GM12864 (cell line): ENCODE data around the gene MYH11.

Experiments used
- DNase-seq: peaks from one replicate; pipeline ENCODE4 v3.0.0-alpha.2; 2011; ENCODE audit warnings: low read depth
- H3K4me3 ChIP-seq: 2 replicates; pipeline ENCODE4 v1.5.1; 2011; ENCODE audit warnings: mild to moderate bottlenecking, low read depth, low read length, control low read depth
- TF ChIP-seq, protein P1 (sequence below): IDR thresholded peaks from 2 replicates; pipeline ENCODE4 v1.5.1; 2011; ENCODE audit warnings: low read depth, mild to moderate bottlenecking, moderate library complexity, low read length, control low read depth, inconsistent platforms; ENCODE audit errors: missing control alignments

MYH11 gene

DNA sequence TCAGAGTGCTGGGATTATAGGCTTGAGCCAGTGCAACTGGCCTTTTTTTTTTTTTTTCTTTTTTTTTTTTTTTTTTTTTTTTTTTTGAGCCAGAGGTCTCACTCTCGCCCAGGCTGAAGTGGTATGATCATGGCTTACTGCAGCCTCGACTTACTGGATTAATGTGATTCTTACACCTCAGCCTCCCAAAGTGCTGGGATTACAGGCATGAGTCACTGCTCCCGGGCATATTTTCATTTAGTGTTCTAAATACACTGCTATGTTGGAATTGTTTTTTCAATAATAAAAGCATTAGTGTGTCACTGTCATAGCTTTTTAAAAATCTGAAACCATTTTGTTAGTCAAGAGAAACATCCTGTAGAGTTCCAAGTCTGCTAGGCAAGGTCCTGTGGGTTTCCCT is 166.5 kb downstream of the MYH11 start:
- no peak overlapping the region for H3K4me3 ChIP-seq
- no peak for DNase-seq
- TF ChIP-seq, protein P1, sequence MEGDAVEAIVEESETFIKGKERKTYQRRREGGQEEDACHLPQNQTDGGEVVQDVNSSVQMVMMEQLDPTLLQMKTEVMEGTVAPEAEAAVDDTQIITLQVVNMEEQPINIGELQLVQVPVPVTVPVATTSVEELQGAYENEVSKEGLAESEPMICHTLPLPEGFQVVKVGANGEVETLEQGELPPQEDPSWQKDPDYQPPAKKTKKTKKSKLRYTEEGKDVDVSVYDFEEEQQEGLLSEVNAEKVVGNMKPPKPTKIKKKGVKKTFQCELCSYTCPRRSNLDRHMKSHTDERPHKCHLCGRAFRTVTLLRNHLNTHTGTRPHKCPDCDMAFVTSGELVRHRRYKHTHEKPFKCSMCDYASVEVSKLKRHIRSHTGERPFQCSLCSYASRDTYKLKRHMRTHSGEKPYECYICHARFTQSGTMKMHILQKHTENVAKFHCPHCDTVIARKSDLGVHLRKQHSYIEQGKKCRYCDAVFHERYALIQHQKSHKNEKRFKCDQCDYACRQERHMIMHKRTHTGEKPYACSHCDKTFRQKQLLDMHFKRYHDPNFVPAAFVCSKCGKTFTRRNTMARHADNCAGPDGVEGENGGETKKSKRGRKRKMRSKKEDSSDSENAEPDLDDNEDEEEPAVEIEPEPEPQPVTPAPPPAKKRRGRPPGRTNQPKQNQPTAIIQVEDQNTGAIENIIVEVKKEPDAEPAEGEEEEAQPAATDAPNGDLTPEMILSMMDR = no peak

DNA sequence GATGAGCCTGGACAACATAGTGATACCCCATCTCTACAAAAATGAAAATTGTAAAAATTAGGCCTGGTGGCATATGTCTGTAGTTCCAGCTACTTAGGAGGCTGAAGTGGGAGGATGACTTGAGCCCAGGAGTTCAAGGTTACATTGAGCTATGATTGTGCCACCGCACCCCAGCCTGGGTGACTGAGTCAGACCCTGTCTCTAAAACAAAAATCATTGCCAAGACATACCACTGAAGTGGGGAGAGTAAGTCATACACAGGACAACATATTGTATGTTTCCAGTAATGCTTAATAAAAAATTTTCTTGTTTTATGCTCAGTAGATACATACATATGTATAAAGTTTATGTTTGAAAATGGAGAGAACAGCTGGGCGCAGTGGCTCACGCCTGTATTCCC is 167.5 kb downstream of the MYH11 start:
- DNase-seq = no peak

DNA sequence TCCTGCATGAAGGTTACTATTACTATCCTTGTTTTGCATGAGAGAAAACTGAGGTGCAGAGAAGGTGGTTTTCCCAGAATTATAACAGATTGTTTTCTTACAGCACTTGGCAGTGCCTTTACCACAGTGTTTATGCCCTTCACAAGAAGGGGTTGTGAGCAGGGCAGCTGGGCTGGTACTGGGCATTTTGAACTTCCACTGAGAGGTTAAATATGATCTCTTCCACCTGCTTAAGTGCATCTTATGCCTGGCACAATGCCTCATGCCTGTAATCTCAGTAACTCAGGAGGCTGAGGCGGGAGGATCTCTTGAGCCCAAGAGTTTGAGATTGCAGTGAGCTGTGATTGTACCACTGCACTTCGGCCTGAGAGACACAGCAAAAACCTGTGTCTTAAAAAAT is 170.5 kb downstream of the MYH11 start:
- no peak for DNase-seq
- TF ChIP-seq, protein P1 = no peak
- no peak overlapping the region for H3K4me3 ChIP-seq

More for the DNA sequence above, 167.5 kb downstream of the MYH11 start:
- H3K4me3 ChIP-seq = no peak overlapping the region
- TF ChIP-seq, protein P1 = no peak

DNA sequence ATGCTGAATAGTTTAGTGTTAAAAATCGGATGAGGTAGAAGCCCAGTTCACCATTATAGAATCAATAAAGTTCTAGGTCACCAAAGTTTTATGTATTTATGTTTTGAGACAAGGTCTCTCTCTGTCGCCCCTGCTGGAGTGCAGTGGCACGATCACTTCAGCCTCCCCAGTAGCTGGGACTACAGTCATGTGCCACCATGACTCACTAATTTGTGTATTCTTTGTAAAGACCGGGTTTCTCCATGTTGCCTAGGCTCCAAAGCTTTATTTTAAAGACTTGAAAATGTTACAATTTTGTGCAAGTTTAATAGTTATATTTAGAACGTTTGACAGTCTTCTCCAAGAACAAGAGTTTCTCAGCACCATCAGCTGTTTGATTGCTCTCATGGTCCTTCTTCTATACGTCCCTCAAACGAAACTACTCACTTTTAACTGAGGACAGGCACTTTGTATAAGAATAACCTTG is 174.7 kb downstream of the MYH11 start:
- TF ChIP-seq, protein P1 = peak; percentile 49
- no peak for DNase-seq
- H3K4me3 ChIP-seq = no peak overlapping the region

DNA sequence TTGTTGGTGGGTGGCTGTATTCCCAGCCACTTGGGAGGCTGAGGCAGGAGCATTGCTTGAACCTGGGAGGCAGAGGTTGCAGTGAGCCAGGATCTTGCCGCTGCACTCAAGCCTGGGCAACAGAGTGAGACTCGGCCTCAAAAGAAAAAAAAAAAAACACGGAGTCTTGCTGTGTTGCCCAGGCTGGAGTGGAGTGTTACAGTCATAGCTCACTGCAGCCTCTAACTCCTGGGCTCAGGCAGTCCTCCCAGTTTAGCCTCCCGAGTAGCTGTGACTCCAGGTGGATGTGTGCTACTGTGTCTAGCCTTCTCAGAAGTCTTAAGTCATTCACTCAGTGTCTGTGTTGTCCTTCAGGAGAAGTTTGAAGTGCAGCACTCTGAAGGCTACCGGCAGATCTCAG is 179.4 kb downstream of the MYH11 start:
- no peak for DNase-seq
- TF ChIP-seq, protein P1 = no peak
- H3K4me3 ChIP-seq = no peak overlapping the region

DNA sequence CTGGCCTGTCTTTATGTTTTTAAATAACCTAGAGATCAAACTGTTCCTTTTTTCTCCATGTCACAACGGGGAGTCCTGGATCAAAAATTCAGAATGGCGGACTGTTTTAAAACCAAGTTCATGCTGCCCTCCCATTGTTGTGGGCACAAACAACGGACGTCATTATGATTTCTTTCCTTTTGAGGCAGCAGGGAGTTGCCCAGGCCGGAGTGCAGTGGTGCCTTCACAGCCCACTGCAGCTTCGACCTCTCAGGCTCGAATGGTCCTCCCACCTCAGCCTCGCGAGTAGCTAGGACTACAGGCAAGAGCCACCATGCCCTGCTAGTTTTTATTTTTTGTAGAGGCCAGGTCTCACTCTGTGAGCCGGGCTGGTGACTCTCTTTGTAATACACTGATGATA is 180.3 kb downstream of the MYH11 start:
- H3K4me3 ChIP-seq = no peak overlapping the region
- TF ChIP-seq, protein P1 = no peak
- no peak for DNase-seq

DNA sequence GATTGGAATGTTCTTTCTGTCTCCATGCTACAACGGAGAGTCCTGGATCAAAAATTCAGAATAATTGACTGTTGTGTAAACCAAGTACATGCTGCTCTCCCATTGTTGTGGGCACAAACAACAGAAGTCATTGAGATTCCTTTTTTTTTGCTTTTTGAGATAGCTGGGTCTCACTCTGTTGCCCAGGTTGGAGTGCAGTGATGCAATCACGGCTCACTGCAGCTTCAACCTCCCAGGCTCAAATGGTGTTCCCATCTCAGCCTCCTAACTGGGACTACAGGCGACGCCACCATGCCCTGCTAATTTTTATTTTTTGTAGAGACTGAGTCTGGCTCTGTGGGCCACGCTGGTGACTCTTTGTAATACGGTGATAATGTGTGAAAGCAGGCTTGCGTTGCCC is 182.3 kb downstream of the MYH11 start:
- TF ChIP-seq, protein P1 = no peak
- H3K4me3 ChIP-seq = no peak overlapping the region
- DNase-seq = no peak
